Measurements from ENCODE around the gene ST6GALNAC2.
"Not testable (repeated sequence)": the region's sequence is repeated elsewhere in the genome, so short reads cannot be mapped to it uniquely, and the experiment has no call there.

ST6GALNAC2 gene

DNA sequence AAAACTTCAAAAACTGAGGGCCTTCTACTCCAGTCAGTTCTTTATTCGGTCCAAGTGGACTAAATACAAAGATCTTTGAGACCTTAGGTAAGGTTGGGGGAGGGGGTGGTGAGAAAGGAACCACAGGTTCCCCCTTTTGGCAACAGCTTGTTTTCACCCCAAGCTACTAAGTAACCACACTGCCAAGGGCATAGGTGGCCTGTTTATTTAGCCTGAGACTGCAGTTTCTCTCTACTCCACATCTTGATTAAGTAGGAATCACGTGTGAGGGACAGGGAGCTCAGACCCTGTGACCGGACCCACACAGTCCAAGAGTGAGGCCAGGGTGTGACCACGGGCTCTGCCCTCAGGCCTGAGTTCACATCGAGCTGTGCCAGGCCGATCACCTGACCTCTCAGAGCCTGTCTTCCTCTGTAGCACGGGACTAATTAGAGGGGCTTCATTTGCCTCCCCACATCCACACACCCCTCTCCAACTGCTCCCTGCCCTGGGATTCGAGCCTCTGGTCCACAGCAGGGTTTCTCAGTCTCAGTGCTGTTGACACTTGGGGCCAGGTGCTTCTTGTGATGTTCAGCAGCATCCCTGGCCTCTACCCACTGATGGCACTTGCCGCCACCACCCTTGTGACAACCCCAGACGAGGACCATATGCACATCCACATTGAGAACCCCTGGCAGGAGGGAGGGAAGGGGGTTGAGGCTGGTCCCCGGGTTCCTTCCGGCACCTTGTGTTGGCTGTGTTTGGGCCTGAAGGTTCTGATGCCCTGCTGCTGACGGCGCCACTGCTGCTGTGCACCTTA, 17.8 kb downstream of the ST6GALNAC2 start:
- no peaks in the 10 kb centered on the region for H3K9me3 ChIP-seq (ENCODE audit: control insufficient read depth, insufficient read depth, low read length)
- H3K4me1 ChIP-seq (ENCODE audit: control insufficient read depth, insufficient read depth, low read length): peaks cover 18% of the 10 kb centered on the region
- no peak overlapping the region for H3K9ac ChIP-seq (ENCODE audit: low read depth, low read length)

DNA sequence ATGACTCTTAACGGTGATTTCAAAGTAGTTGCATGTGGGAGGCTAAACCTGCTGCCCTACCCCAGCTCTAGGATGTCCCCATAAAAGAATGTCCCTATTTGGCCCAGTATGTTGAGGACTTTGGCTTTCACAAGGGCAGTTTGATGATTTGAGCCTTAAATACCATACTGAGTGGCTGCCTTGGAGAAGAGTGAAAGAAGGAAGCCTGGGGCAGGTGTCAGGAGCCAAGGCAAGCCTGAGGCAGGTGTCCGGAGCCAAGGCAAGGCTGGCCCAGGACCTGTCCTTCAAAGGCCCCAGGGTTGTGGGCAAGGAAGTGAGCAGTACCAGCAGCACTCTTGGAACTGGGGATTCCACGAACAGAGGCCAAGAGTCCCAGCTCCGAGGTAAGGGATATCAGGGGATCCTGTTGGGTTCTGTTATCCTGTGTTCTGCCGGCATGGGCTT, 18.6 kb downstream of the ST6GALNAC2 start:
- Histone ChIP-seq H3K27me3 (ENCODE audit: control insufficient read depth, insufficient read depth, low read length) (no peaks in the 10 kb centered on the region), H3K36me3 (ENCODE audit: control insufficient read depth, insufficient read depth, low read length) (peaks cover 26% of the 10 kb centered on the region), H3K4me3 (ENCODE audit: low read depth, low read length) (no peak overlapping the region)

More for the DNA sequence above, 17.8 kb downstream of the ST6GALNAC2 start:
- Histone ChIP-seq H3K27me3 (ENCODE audit: control insufficient read depth, insufficient read depth, low read length) (no peaks in the 10 kb centered on the region), H3K36me3 (ENCODE audit: control insufficient read depth, insufficient read depth, low read length) (peaks cover 21% of the 10 kb centered on the region), H3K4me3 (ENCODE audit: low read depth, low read length) (no peak overlapping the region)

DNA sequence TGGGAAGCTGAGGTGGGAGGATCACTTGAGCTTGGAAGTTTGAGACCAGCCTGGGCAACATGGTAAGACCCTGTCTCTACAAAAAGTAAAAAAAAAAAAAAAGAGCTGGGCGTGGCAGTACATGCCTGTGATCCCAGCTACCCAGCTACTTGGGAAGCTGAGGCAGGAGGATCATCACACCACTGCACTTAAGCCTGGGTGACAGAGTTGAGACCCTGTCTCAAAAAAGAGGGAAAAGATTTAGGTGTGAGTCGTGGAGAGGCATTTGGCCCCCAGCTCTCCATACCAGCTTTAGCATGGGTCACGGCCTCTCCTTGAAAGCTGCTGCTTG, 19.1 kb downstream of the ST6GALNAC2 start:
- no peak overlapping the region for H3K9ac ChIP-seq (ENCODE audit: low read depth, low read length)
- no peaks in the 10 kb centered on the region for H3K9me3 ChIP-seq (ENCODE audit: control insufficient read depth, insufficient read depth, low read length)
- H3K36me3 ChIP-seq (ENCODE audit: control insufficient read depth, insufficient read depth, low read length): peaks cover 30% of the 10 kb centered on the region
- H3K4me3 ChIP-seq (ENCODE audit: low read depth, low read length): no peak overlapping the region
- H3K4me1 ChIP-seq (ENCODE audit: control insufficient read depth, insufficient read depth, low read length): peaks cover 19% of the 10 kb centered on the region
- H3K27me3 ChIP-seq (ENCODE audit: control insufficient read depth, insufficient read depth, low read length): no peaks in the 10 kb centered on the region

More for the DNA sequence above, 18.6 kb downstream of the ST6GALNAC2 start:
- Histone ChIP-seq H3K9ac (ENCODE audit: low read depth, low read length) (no peak overlapping the region), H3K4me1 (ENCODE audit: control insufficient read depth, insufficient read depth, low read length) (peaks cover 18% of the 10 kb centered on the region), H3K9me3 (ENCODE audit: control insufficient read depth, insufficient read depth, low read length) (no peaks in the 10 kb centered on the region)

DNA sequence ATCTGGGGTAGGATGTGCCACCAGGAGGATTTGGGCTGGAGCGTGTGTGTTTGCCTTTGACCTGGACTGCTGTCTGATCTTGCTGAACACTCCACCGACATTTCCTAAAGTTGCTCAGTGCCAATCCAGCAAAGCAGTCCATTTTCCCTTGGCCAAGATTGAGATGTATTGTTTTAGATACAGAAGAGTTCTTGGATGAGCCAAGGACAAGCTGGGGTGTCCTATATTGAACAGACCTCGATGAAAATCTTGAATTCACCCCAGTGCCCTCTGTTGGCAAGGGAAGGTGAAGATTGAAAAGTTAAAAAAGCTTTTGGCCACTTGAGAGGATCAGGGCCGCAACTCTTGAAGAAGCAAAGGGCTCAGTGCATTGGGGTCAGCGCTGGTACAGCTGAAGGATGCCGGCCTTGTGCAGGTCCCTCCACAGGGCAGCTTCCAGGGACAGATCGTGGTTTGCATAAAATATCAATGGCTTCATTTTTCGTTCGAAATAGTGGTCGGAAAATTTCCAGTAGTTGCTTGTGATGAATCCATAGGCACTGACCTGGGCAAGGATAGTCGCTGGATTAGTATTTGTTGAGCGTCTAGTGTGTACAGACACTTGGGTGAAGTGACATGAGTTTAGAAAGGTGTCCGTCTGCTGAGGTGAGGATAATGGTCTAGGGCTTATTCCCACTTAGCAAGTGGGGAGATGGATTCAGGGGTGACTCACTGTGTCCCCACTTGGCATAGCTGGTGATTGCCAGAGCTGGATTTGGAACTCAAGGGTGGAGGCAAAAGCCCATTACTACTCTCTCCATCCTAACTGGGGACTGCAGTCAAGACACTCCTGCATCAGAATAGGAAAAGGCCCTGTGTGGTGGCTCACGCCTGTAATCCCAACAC, 19.7 kb downstream of the ST6GALNAC2 start:
- Histone ChIP-seq H3K36me3 (ENCODE audit: control insufficient read depth, insufficient read depth, low read length) (peaks cover 36% of the 10 kb centered on the region), H3K27me3 (ENCODE audit: control insufficient read depth, insufficient read depth, low read length) (no peaks in the 10 kb centered on the region), H3K9me3 (ENCODE audit: control insufficient read depth, insufficient read depth, low read length) (no peaks in the 10 kb centered on the region), H3K4me1 (ENCODE audit: control insufficient read depth, insufficient read depth, low read length) (peaks cover 21% of the 10 kb centered on the region), H3K9ac (ENCODE audit: low read depth, low read length) (no peak overlapping the region), H3K4me3 (ENCODE audit: low read depth, low read length) (no peak overlapping the region)

DNA sequence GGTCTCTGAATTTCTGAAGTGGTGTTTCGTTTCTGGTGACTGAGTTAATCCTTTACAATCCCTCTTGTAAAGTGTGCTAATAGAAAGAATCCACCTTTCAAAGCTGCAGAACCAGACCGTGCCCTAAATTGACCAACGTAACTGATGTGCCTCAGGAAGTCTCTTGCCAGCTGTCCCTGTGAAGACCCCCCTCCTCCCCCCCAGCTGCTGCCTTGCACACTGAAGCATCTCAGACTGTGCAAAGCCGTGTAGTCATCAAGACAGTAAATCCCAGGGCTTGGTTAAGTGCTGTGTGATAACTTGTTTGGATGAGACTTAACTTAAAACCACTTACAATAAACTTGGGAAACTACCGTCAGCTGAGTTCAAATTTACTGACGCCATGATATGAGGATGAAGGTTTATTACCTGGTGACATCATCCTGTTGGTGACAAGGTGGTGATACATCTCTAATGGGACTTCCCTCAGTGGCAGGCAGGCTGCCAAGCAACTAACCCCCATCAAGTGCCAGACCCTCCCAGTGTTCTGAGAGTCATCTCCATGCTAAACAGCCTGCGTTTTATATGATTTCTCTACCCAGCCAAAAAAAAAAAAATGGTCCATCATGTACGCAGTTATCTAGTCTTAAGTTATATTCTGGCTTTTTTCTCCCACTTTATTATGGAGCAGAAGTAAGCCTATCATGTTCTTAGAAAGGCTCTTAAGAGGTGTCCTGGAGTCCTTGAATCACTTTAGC, 20.5 kb downstream of the ST6GALNAC2 start:
- H3K9ac ChIP-seq (ENCODE audit: low read depth, low read length); H3K4me3 ChIP-seq (ENCODE audit: low read depth, low read length); H3K27me3 ChIP-seq (ENCODE audit: control insufficient read depth, insufficient read depth, low read length); H3K9me3 ChIP-seq (ENCODE audit: control insufficient read depth, insufficient read depth, low read length): not testable (repeated sequence)
- H3K36me3 ChIP-seq (ENCODE audit: control insufficient read depth, insufficient read depth, low read length): peaks cover 39% of the 10 kb centered on the region
- H3K4me1 ChIP-seq (ENCODE audit: control insufficient read depth, insufficient read depth, low read length): peaks cover 24% of the 10 kb centered on the region

DNA sequence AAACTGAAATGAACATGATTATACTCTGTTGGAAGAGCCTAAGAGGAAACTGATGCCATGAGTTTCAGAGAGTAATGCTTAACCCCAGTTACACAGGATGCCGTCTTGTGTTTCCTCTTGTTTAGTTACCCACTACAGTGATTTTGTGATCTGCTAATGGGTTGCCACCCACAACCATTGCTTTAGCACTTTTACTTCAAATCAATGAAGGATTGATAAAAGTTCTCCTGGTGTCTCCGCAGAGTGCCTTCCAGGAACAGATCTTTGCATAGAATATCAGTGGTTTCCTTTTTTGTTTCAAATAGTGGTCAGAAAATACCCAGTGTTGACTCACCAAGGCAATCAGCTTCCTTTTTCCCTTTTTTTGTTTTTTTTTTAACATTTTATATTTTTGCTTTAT, 22.3 kb downstream of the ST6GALNAC2 start:
- H3K9ac ChIP-seq (ENCODE audit: low read depth, low read length); H3K4me3 ChIP-seq (ENCODE audit: low read depth, low read length); H3K9me3 ChIP-seq (ENCODE audit: control insufficient read depth, insufficient read depth, low read length); H3K27me3 ChIP-seq (ENCODE audit: control insufficient read depth, insufficient read depth, low read length): not testable (repeated sequence)
- Histone ChIP-seq H3K4me1 (ENCODE audit: control insufficient read depth, insufficient read depth, low read length) (peaks cover 19% of the 10 kb centered on the region), H3K36me3 (ENCODE audit: control insufficient read depth, insufficient read depth, low read length) (peaks cover 42% of the 10 kb centered on the region)

DNA sequence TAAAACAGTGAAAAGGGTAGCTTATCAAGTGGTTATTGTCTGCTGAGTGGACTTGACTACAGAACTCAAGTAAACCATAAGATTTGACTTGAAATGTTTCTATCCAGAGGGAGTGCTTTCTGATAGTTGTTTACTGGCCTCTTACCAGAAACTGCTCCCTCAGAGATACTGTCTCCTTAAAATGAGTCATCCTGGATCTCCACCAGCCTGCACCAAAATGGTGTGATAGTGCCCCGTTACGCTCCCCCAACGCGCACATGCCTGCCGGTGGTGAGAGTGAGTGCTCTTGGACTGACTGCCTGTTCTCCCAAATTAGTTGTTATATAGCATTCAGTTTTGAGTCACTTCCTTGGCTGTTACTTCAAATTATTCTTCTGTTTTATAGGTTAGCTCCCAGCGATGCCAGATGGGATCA, 22.9 kb downstream of the ST6GALNAC2 start:
- Histone ChIP-seq H3K27me3 (ENCODE audit: control insufficient read depth, insufficient read depth, low read length) (no peaks in the 10 kb centered on the region), H3K9me3 (ENCODE audit: control insufficient read depth, insufficient read depth, low read length) (no peaks in the 10 kb centered on the region), H3K9ac (ENCODE audit: low read depth, low read length) (no peak overlapping the region), H3K4me3 (ENCODE audit: low read depth, low read length) (no peak overlapping the region), H3K36me3 (ENCODE audit: control insufficient read depth, insufficient read depth, low read length) (peaks cover 42% of the 10 kb centered on the region), H3K4me1 (ENCODE audit: control insufficient read depth, insufficient read depth, low read length) (peaks cover 15% of the 10 kb centered on the region)

DNA sequence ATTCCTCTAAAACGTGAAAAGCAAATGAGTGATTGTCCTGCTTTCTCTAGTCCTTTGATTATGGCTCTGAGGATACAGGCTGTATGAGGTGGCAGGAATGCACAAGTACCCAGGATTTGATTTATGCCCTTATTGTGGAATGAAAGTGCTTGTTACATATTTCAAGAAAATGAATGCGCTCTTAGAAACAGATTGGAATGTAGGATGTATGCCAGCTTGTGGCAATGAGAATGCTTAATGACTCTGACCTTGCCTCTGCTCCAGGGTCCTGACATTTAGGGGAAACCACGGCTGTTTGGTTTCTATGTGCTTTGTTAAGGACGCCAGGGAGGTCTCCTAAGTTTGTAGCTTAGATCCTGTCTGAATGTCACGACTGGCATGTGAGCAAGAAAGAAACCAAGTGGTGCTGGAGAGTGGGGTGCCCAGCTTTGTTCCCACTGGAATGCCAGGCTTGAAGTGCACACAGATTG, 23.8 kb downstream of the ST6GALNAC2 start:
- Histone ChIP-seq H3K36me3 (ENCODE audit: control insufficient read depth, insufficient read depth, low read length) (peaks cover 42% of the 10 kb centered on the region), H3K4me3 (ENCODE audit: low read depth, low read length) (no peak overlapping the region), H3K9ac (ENCODE audit: low read depth, low read length) (no peak overlapping the region), H3K4me1 (ENCODE audit: control insufficient read depth, insufficient read depth, low read length) (peaks cover 11% of the 10 kb centered on the region), H3K27me3 (ENCODE audit: control insufficient read depth, insufficient read depth, low read length) (no peaks in the 10 kb centered on the region), H3K9me3 (ENCODE audit: control insufficient read depth, insufficient read depth, low read length) (no peaks in the 10 kb centered on the region)

DNA sequence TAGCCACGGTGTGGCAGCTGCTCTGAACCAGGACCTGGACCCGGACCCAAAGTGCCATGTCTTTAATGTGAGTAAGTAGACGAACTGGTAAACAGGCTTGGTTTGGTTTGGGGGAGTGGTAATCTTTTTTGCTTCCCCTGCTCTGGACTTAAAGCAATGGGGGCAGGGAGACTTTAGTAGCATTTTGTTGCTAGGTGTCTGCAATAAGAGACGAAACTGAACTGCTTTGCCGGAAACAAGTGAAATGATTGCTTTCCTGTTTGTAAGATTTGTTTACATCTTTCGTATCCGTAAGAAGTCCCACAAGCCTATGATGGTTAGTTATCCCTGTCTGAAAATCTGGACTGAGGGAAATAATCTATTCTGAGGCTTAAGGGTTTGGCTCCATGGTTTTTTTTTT, 24.3 kb downstream of the ST6GALNAC2 start:
- H3K27me3 ChIP-seq (ENCODE audit: control insufficient read depth, insufficient read depth, low read length): no peaks in the 10 kb centered on the region
- H3K4me3 ChIP-seq (ENCODE audit: low read depth, low read length): no peak overlapping the region
- no peak overlapping the region for H3K9ac ChIP-seq (ENCODE audit: low read depth, low read length)
- peaks cover 41% of the 10 kb centered on the region for H3K36me3 ChIP-seq (ENCODE audit: control insufficient read depth, insufficient read depth, low read length)
- no peaks in the 10 kb centered on the region for H3K9me3 ChIP-seq (ENCODE audit: control insufficient read depth, insufficient read depth, low read length)
- H3K4me1 ChIP-seq (ENCODE audit: control insufficient read depth, insufficient read depth, low read length): peaks cover 8% of the 10 kb centered on the region

DNA sequence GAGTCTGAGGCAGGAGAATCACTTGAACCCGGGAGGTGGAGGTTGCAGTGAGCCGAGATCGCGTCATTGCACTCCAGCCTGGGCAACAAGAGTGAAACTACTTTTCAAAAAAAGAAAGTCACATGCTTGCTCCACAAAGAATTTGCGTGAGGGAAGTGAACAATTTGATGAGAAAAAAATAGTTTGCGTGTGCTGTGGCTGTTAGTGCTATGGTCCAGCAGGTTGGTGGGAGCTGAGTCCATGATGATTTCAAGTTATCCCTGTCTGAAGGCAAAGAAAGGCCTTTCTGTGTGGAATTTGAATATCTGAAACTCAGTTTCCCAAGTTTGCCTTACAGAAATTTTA, 24.8 kb downstream of the ST6GALNAC2 start:
- Histone ChIP-seq H3K4me3 (ENCODE audit: low read depth, low read length) (peak overlapping the region; percentile 8), H3K9ac (ENCODE audit: low read depth, low read length) (no peak overlapping the region), H3K4me1 (ENCODE audit: control insufficient read depth, insufficient read depth, low read length) (peaks cover 8% of the 10 kb centered on the region), H3K9me3 (ENCODE audit: control insufficient read depth, insufficient read depth, low read length) (no peaks in the 10 kb centered on the region), H3K27me3 (ENCODE audit: control insufficient read depth, insufficient read depth, low read length) (no peaks in the 10 kb centered on the region), H3K36me3 (ENCODE audit: control insufficient read depth, insufficient read depth, low read length) (peaks cover 36% of the 10 kb centered on the region)

DNA sequence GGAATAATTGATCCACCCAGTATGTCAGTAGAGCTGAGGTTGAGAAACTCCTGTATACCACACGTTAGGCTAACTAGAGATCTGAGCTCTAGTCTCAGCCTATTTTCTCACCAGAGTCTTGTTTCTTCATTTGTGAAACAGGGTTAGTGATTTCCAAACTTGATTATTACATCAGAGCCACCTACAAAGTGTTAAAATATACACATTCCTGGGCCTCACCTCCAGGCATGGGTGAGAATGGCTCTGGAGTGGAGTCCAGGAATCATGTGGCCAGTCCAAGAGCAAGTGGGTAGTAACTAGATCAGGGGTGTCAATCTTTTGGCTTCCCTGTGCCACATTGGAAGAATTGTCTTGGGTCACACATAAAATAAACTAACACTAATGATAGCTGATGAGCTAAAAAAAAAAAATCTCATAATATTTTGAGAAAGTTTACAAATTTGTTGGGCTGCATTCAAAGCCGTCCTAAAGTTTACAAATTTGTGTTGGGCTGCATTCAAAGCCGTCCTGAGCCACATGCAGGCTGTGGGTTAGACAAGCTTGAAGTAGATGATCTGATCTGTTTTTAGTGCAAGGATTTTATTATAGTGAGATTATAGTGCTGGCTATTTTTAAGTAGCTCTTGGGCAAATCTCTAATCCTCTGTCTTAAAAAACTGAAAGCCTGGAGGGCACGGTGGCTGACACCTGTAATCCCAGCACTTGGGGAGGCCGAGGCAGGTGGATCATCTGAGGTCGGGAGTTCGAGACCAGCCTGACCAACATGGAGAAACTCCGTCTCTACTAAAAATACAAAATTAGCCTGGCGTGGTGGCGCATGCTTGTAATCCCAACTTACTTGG, 25.4 kb downstream of the ST6GALNAC2 start:
- Histone ChIP-seq H3K4me1 (ENCODE audit: control insufficient read depth, insufficient read depth, low read length) (peaks cover 8% of the 10 kb centered on the region), H3K9ac (ENCODE audit: low read depth, low read length) (peak overlapping the region; percentile 66), H3K36me3 (ENCODE audit: control insufficient read depth, insufficient read depth, low read length) (peaks cover 31% of the 10 kb centered on the region), H3K4me3 (ENCODE audit: low read depth, low read length) (peak overlapping the region; percentile 87), H3K9me3 (ENCODE audit: control insufficient read depth, insufficient read depth, low read length) (no peaks in the 10 kb centered on the region), H3K27me3 (ENCODE audit: control insufficient read depth, insufficient read depth, low read length) (no peaks in the 10 kb centered on the region)

All from iPS-15b (cell line).